ENCODE results near the gene STXBP5.
A peak's percentile ranks its signal among the peaks of the same experiment; 100 is the strongest.

STXBP5 gene

DNA sequence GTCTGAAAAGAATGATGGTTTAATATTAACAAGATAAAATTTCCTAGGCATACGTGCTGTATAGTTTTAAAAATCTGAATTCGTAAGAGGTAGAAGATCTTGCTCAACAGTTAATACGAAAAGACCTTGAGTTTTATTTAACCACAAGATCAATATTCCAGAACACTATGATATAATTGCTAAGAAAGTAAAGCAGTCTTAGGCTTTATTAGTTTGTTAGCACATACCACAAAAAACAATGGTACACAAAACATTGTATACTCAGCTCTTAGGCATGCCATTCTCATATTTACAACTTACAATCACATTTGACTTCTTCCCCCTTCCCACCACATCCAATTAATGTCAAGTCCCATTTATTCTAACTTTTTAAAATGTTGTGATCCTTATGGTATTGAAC lies 24.4 kb upstream of the STXBP5 start:
- DNase-seq, result no peak

DNA sequence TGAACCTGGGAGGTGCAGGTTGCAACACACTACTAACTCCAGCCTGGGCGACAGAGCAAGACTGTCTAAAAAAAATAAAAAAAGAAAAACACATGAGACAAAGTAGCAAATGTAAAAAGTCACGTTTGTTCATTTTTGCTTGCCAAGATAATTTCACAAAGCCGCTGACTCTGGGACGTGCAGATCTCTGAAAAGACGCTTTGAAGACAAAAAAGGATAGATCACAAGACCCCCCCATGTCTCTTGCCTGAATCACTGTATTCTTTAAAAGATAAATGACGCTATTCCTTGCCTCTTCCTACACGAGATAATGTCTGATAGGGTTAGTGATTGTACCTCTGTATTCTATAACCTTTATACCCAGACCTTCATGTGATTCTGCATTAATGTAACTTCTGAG lies 23.3 kb upstream of the STXBP5 start:
- DNase-seq, result no peak

DNA sequence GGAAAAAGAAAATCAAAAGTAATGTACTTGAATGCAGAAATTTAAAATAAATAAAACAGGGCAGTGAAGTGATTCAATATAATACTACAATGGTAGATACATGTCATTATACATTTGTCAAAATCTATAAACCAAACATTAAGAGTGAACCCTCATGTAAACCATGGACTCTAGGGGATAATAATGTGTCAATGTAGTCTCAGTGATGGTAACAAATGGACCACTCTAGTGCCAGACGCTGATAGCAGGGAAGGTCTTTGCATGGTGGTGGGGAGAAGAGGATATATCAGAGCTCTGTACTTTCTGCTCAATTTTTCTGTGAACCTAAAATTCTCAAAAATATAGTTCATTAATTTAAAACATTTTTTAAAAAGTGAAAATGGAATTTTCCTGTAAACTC lies 19.8 kb upstream of the STXBP5 start:
- no peak for DNase-seq

DNA sequence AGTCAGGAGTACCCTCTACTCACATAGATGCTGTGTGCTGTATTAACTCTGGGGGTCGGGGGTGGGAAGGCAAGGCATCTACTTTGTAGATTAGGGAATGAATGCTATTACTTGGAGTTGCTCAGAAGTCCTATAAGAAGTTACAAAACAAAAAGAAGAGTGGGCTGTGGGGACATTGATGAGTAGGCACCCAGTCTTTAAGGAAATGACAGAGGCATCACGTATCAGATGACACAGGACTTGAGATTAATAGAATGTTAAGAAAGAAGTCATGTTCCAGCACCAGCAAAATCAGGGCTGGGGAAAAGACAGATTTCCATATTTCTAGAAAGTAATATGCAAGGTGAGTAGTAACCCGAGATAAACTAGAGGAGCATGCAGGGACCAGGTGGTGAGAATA lies 19.0 kb upstream of the STXBP5 start:
- DNase-seq, result no peak

DNA sequence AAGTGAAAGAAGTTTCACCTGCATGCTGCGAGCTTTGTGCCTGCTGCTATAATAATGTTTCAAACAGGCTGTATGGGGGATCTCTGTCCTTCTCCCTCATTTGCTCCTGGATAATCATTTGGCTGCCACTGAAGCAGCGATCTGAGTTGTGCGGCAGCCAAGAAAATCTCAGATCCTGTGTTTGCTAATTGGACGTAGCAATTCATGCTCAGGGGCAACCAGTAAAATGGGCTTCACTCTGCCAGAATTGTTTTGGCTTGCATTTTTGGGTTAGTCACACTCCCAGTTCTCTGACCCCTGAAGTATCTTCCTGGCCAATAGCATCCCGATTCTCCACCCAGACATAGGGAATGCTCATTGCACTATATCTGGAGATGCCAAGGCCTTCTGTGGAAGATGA lies 13.7 kb upstream of the STXBP5 start:
- DNase-seq, result no peak

DNA sequence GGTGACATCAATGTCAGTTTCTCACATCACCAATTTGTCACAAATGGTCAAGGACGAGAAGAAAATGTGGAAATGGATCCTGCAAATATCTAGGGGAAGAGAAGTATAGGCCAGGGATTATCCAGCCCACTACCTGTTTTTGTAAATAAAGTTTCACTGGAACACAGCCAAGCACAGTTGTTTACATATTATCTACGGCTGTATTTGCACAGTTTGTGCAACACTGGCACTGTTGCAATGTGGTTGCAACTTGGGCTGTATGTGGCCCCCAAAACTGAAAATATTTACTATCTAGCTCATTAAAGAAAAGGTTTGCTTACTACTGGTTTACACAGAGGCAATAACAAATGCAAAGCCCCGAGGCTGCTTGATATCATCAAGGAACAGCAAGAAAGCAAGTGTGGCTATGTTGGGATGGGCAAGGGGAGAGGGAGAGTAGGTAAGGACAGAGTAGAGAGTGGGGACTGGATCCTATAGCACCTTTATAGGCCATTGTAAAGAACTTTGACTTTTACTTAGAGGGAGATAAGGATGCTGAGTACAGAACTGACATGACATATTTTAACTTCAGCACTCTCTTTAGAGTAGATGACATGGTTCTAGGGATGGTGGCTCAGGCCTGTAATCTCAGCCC lies 11.8 kb upstream of the STXBP5 start:
- DNase-seq, result no peak

DNA sequence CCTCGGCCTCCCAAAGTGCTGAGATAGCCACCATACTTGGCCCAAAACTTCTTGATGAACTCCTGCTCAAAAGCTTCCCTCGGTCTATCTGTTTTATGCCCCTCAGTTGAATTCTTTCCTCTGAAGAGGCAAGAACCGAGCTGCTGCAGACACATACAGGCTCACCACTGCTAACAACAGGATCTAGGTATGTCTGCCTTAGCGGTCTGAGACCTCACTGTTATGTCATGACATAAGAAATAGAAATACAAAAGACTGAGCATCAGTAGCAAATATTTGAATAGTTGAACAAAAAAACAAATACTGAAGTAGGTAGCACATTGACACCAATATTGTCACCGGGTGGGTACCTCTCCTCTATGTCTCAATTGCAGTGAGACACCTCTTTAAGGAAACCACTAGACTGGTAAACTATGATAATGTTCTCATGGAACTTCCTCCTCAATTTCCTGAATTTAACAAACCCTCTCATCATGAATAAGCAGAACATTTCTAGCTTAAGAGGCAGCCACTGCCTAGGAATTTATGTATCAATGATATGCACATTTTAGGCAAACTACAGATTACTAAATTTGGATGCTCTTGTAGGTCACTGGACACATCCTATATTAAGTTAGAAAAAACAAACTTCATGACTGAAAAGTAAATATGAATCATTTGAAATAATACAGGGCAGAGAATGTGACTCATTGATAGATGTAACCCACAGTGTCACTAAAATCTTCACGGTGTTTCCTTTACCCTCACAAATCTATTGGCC lies 9.4 kb upstream of the STXBP5 start:
- no peak for DNase-seq

DNA sequence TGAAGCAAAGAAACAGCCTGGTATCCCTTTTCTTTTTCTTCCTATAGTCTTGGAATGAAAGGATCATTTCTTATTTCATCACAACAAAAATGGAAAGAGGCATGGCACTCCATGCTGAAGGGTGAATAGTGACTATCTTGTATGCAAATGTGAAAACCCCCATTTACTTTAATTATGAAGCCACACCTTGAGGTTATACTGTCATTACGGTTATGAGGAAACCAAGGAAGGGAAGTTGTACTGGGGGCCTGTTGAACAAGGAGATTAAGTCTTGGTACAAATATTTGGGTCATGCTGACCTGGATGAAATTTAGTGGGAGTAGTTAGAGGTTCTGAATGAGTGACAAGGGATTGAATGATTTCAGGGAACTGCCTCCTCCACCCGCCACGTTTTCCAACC lies 8.7 kb upstream of the STXBP5 start:
- DNase-seq, result no peak

DNA sequence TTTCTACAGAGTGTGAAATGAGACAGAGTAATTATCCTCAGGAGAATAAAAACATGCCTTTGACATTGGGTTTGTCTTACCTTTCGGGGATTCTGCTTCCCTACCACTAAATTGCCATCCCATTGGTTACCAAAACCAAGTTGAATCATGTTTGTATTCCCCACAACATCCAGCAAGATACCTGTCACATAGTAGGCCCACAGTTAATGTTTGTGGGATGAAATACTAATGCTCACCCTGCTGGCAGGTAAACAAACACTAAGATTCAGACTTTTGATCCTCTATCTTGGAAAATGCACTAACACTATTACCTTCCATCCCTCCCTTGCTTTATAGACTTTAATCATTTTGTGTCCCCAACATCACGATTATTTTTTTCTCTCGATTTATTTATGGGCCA lies 8.2 kb upstream of the STXBP5 start:
- DNase-seq, result no peak

DNA sequence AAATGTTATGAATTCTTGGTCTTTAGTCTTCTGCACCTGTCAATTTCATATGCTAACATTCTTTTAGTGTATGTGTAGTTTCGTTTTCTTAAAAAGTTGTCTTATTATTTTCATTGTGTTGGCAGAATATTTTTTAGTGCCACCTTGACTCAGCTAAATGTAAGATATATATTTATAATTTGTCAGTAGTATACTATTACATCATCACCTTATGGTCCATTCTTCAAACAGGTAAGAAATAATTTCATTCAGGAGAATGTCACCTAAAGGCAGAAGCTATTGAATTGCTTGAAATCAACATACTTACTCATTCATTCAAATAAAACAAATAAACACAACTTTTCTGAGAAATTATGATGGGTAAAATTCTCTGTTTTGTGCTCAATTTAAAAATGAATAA lies 3.5 kb upstream of the STXBP5 start:
- DNase-seq, result no peak

DNA sequence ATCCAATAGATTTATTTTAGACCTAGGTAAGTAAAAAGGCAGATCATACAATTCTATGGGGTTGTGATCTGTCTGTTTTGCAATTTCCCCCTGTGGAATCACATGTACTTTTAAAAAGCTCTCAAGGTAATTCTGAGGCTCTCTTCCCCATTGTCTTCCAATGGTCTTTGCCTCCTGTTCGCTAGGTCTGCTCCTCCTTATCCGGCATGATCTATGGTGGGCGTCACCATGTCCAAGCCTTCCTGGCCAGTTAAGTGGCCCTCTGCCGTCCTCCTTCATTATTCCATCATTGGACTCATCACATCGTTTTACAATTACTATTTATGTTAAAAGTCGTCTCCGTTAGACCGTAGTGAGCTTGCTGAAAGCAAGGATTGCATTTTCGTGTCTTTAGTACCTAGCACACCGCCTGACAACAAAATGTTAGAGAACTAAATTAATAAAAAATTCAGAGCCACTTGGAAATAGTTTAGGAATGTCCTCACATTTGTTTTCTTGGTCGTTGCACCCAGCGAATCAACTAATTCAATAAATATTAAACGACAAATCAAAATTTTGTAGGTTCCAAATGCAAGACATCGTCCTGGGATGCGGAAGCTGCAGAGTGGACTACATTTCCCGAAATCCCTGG lies 2.2 kb upstream of the STXBP5 start:
- peak in 1 of 2 experiments; percentile 20 for DNase-seq

DNA sequence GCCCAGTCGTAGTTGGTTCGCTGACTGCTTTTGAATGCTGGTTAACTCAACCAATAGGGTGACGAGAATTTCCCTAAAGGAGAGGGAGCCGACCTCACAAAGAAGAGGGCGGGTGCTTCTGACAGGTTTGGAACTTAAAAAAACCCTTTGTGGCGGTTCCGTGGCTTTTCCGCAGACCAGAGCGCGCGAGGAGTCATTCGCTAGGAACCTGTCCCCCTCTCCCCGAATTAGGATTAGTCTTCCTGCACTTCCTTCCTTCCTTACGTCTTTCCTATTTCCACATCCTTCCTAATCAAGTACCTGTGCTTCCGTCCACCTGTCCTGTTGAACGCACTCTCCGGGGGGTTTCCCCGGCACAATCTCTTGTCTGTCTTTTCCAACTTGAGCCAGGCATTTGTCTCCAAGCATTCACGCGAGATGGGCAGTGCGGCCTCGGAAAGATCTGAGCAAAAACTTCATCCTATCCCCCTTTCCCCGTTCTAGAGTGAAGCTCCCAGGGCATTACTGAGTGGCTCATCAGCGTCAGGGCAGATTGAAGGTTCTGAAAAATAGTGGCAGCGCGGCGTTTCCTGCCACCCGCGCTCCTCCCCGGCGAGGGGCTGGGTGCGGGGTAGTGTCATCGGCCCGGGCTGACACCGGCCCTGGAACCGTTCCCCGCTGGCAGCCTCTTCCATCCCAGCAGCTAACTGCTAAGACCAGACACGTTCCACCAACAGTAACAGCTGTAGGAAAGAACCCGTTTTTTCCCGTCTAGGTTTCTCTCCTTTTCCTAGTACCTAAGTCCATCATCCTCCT lies 1.5 kb upstream of the STXBP5 start:
- peak; percentile 73 to 88 for DNase-seq

DNA sequence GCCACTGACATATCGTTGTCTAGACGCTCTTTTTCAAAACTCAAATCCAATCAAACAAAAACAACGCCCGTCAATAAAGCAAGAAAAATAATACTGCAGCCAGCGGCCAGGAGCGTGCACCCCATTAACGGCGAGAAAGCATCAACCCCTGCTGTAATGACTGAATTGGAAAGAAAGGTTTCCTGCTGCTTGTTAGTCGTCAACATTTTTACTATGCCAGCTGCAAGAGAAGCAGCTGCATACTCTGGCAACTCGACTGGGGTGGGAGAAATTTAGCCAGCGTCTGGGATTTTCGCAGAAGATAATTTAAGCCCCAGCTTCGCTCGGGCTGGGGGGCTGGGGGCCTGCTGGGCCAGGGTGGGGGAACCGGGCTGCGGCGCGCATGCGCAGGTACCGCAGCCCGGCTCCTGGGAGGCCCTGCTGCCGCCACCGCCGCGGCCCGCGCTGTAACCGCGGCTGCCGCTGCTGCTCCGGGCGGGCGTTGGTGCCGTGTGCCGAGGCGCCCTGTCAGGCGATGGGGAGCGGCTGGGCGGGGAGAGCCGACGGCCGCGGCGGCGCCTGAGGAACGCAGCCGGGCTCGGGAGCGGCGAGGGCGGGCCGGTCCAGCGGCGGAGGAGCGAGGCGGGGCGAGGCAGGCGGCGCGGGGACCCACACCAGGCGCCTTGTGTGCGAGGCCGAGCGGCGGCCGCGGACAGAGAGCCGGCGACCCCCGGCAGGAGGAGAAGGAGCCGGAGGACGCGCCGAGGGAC lies 732 bp upstream of the STXBP5 start:
- peak; percentile 60 to 75 for DNase-seq

DNA sequence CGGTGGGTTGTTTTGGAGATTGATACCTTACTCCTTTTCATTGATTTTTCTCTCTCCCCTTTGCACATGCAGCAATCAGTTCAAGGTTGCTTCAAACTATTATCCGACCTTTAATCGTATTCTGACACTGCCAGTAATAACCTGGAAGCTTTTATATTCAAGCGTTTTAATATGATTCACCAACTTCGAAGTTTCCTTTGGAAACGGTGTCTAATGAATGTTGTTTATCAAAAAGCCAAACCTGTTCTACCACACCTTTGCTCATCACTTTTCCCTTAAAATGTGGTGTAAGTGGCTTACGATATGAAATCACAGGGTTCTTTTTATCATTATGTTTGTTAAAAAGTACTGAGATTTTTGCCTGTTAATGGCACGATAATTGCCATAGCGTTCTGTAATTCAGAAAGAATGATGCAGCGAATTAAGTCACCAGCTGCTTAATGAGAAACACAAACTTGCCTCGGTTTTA lies 660 bp downstream of the STXBP5 start:
- DNase-seq, result no peak

DNA sequence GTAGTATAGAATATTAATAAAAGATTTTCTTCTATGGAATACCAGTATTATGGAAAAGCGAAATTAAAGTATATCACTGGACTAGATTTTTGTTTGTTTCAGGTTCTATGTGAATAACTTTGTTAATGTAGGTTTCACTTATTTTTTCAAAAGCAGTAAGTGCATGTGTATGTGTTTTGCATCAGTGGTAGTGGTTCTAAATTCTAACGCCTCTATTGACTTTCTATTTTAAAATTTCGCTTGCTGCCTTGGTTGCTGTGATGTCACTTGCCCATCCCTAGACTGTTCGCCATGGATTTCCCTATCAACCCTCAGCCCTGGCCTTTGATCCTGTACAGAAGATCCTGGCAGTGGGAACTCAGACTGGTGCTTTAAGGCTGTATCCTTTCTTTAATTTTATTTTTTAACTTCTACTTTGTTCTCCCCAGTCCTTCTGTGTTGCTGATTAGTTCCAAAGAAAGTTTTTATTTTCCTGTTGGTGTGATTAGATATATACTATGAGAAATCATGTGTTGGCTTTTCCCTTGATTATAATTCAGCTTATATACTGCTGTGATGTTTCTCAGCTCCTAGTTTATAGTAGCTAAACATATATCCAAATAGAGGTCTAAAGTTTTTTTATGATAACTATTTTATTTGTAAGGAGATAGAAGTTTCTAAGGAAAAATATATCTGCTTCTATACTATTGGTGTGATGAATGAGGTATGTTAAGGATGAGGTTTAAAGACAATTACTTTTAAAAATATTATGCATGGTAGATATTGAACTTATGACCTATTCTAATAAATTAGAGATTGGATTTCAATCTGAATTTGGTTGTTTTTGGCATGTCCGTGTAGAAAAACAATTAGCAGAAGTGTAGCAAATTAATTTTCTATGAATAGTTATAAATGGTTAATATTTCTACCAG lies 1.7 kb downstream of the STXBP5 start:
- peak in 1 of 2 experiments; percentile 26 for DNase-seq

DNA sequence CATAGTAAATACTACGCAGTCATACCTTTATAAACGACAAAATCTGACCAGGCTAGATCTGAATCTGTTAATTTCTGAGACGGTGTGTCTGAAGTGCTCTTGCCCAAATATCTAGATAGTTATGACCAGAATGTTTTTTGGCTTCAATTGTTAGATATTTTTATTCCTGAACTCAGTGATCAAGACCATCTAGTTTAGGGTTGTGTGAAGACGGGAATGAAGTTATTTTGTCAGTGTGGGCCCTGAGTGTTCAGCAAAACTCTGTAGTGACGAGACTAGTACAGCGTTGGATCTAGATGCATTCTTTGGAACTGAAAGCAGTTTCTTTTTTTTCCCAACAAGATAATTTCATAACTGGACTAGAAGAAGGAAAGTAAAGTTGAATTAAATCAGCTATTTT lies 3.1 kb downstream of the STXBP5 start:
- DNase-seq, result no peak

DNA sequence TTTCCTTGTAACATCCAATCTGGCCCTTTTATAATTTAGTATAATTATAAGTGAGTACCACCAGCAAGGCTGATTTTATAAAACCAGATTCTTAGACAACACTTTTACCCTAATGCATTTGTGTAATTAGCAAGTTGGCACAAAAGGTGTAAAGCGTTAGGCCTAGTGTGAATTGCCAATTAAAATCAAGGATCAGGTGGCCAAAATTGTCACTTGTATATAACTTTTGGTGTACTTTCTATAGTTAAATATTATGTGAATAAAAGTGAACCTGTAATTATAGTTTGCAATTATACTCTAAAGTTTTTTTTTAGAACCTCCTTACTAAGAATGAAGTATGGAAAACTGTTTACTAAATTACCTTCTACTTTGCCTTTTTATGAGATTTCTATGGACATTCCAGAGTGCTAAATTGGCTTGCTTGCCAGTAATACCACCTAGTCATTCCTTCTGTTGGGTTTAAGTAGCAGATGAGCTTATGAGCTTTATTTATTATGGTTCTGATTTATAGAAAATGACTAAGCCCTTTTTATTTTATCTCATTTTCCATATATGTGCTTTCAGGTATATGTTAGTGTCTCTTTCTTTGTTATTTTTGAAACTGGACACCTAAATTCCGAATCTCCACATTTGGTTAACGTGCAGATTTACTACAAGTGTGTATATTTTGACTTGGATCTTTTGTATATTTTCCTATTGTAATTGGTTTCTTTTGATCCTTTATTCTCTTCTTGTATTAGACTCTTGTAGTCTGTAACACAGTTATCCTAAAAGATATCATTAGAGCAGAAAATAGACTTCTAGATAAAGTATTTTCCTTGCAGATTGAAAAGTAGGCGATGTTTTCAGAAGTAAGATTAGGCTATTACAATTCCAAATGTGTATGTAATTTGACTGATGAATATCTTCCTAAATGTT lies 3.9 kb downstream of the STXBP5 start:
- no peak for DNase-seq

DNA sequence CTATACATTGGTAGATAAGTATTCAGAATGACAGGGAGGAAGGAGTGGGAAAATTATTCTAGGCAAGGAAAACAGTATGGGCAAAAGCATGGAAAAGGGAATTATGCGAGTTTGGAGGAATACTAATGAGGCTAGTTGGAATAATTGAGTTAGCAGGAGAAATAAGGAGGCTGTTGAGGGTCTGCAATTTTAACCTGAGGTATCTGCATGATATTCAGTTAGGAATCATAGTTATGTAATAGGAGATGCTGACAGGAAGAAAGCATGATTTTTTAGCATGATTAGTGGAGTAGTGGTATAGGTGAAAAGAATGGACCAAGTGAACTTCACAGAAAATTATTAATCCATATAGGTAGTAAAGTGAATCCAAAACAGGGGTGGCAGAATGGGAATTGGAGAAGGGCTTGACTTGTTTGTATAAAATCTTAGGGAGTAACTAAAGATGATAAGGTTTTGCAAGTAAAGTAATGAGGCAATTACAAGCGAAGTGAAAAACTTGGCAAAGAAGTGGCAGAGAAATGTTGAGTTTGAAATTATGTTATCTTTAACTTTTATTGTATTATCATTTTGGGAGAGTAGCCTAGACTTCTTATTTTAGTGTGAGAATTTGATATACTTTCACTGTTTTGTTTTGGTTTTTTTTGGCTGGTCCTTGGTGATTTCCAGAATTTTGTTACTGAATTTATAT lies 5.7 kb downstream of the STXBP5 start:
- no peak for DNase-seq

DNA sequence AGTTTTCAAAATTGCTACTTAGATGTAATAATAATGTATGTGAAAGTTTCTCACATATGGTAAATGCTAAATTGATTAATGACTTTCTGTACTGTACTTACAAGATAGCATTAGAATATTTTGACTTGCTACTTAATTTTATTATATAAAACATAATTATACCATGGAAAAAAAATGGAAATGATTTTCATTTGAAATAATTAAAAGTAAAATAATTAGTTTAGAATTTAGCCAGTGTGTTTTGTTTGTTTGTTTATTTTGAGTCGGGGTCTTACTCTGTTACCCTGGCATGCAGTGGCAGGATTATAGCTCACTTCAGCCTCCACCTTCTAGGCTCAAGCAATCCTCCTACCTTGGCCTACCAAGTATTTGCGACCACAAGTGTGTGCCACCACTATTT lies 7.1 kb downstream of the STXBP5 start:
- DNase-seq, result no peak

DNA sequence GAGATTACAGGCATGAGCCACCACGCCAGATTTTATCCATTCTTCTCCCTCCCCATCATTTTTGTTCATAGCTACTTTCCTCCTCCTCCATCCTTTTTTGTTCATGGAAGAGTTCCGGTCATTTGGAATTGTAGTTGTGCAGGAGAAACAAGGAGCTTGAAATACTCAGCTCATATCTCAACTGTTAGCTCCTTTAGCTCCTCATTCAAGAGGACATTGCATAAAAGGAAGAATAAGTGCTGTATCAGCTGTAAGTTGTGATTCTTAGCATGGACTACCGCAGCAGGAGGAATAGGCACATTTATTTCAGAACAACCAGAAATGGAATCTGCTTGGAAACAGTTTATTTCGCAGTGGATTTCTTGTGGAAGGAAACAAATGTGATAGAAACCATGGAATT lies 7.6 kb downstream of the STXBP5 start:
- DNase-seq, result no peak

Data from NCI-H187 (cell line).